ENCODE measurements around the gene ORC4.

DNA sequence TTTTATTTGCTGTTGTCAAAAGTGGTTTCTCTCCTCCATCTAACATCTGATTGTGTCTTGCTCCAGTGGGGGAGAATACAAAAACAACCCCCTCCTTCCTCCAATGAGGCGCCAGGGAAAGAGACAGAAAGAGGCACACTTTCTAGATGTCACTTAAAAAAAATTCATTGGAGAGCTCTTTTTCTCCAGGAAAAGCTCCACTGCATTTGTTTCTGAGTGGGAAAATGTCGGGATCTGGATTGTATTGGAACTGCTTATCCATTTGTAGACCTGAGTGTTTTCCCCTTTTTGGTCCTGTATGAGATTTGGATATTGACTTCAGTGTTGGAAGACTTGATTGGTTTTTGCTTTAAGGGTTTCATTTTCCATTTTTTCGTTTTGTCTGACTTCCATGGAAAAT is 1.3 kb upstream of the ORC4 start:
- TF ChIP-seq, protein P1, sequence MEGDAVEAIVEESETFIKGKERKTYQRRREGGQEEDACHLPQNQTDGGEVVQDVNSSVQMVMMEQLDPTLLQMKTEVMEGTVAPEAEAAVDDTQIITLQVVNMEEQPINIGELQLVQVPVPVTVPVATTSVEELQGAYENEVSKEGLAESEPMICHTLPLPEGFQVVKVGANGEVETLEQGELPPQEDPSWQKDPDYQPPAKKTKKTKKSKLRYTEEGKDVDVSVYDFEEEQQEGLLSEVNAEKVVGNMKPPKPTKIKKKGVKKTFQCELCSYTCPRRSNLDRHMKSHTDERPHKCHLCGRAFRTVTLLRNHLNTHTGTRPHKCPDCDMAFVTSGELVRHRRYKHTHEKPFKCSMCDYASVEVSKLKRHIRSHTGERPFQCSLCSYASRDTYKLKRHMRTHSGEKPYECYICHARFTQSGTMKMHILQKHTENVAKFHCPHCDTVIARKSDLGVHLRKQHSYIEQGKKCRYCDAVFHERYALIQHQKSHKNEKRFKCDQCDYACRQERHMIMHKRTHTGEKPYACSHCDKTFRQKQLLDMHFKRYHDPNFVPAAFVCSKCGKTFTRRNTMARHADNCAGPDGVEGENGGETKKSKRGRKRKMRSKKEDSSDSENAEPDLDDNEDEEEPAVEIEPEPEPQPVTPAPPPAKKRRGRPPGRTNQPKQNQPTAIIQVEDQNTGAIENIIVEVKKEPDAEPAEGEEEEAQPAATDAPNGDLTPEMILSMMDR (IDR thresholded peaks at IDR 0.05) = no peak
- TF ChIP-seq POLR2A (IDR thresholded peaks at IDR 0.05) = no peak
